NK-92 treated with Interleukin-12 subunit alpha and Interleukin-12 subunit beta, amount 100 ng/mL, for 24 hours (cell line): ENCODE results near the gene FCGR3A.
A peak's percentile ranks its signal among the peaks of the same experiment; 100 is the strongest.
"Not testable (repeated sequence)": the region's sequence is repeated elsewhere in the genome, so short reads cannot be mapped to it uniquely, and the experiment has no call there.

Source experiments
- DNase-seq: peaks from one replicate; lab custom pipeline; 2025; lab: John Stamatoyannopoulos, UW

The FCGR3A gene

GRCh38 chr1:161556990-161557389, 7.4 kb upstream of the FCGR3A start:
- DNase-seq: not testable (repeated sequence)

GRCh38 chr1:161556143-161556542, 6.5 kb upstream of the FCGR3A start:
- DNase-seq: not testable (repeated sequence)

- DNase-seq: not testable (repeated sequence)
These were observed 5.3 kb upstream of the FCGR3A start for GRCh38 chr1:161554815-161555417.

- DNase-seq: not testable (repeated sequence)
These were observed 4.7 kb upstream of the FCGR3A start for GRCh38 chr1:161554340-161554739.

GRCh38 chr1:161553631-161554030, 4.0 kb upstream of the FCGR3A start:
- DNase-seq: not testable (repeated sequence)

GRCh38 chr1:161550942-161551341, 1.3 kb upstream of the FCGR3A start:
- DNase-seq: not testable (repeated sequence)

- DNase-seq: not testable (repeated sequence)
These were observed 740 bp downstream of the FCGR3A start for GRCh38 chr1:161548749-161549406.

- DNase-seq: not testable (repeated sequence)
These were observed 1.4 kb downstream of the FCGR3A start for GRCh38 chr1:161547995-161548741.

- peak; percentile 39 for DNase-seq
These were observed 4.5 kb downstream of the FCGR3A start for GRCh38 chr1:161545005-161545731.

- not testable (repeated sequence) for DNase-seq
These were observed 6.5 kb downstream of the FCGR3A start for GRCh38 chr1:161543125-161543524.

GRCh38 chr1:161542091-161542559, 7.5 kb downstream of the FCGR3A start:
- DNase-seq: peak; percentile 39

GRCh38 chr1:161540570-161540960, 9.1 kb downstream of the FCGR3A start:
- peak; percentile 47 for DNase-seq

GRCh38 chr1:161539731-161540569, 9.7 kb downstream of the FCGR3A start:
- peak; percentile 87 for DNase-seq

GRCh38 chr1:161538925-161539479, 10.6 kb downstream of the FCGR3A start:
- not testable (repeated sequence) for DNase-seq

GRCh38 chr1:161537068-161537669, 12.4 kb downstream of the FCGR3A start:
- not testable (repeated sequence) for DNase-seq

- not testable (repeated sequence) for DNase-seq
These were observed 16.7 kb downstream of the FCGR3A start for GRCh38 chr1:161532644-161533567.

- DNase-seq: no peak
These were observed 17.5 kb downstream of the FCGR3A start for GRCh38 chr1:161531986-161532643.
